Measurements from ENCODE around the gene MAPK12. TPM values are rescaled to one million over a fixed set of nuclear protein-coding genes. Genes with fewer than 3 reads are reported as not detected.

MAPK12 gene
- total and polyA plus RNA-seq, 2 of the 8 experiments (the other 6 are each of a cell fraction or from before 2014, with no cell fraction given), result 17.3 to 20.3 TPM

DNA sequence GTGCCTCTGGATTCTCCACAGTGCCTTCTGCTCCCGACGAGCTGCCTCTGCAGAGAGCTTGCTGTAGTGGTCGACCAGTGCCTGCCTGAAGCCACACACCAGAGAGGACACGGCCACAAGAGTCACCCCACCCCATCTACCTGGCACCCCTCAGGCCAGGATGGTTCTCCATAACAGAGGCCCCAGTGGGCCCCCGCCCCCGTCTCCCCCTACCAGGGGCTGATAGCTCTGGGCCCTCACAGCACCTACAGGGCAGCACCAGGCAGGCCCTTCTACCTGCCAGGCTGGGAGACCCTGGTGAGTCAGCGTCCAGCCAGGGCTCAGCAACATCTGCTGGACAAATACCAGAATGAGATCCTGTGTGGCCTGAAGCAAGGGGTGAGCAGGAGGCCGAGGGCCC is 39.0 kb downstream of the MAPK12 start (continued):
- TF ChIP-seq RAD21 (IDR thresholded peaks at IDR 0.05 in 1 of 2, conservative IDR thresholded peaks at IDR 0.05 in 1 of 2; ENCODE audit: low read depth in 2 of 2, low read length in 2 of 2) (no peak), NRF1 (IDR thresholded peaks at IDR 0.05; ENCODE audit: low read depth, low read length) (no peak), BACH1 (IDR thresholded peaks at IDR 0.05; ENCODE audit: low read length) (no peak)

Data from H1 (cell line).